OCI-LY7 (cell line): ENCODE results near the gene JAG2. TPM values are rescaled to one million over a fixed set of nuclear protein-coding genes. Genes with fewer than 3 reads are reported as not detected.

Source experiments
- BruUV-seq: library from RNA; stranded (reverse); fragments of 400-500 nt; replicated peaks from 2 replicates; lab custom pipeline; 2021; lab: Mats Ljungman, UMichigan
- CTCF ChIA-PET: fragments of 300-600 bp; sonication (Branson Sonifier 250); formaldehyde crosslinking; loops from one replicate; lab custom pipeline; 2022; ENCODE audit warnings: antibody characterized with exemption; ENCODE audit not compliant: unreplicated experiment; lab: Charles Lee
- POLR2A ChIA-PET: fragments of 300-600 bp; sonication (Branson Sonifier 250); formaldehyde crosslinking; loops from one replicate; lab custom pipeline; 2022; ENCODE audit warnings: antibody characterized with exemption; lab: Charles Lee
- DNase-seq: peaks from one replicate; pipeline ENCODE4 v3.0.0-alpha.2; 2015; ENCODE audit warnings: low spot score
- H2AFZ ChIP-seq: fragments of 200-600 bp; sonication (generic), shearing (Covaris generic); 2 replicates; pipeline ENCODE4 v1.6.1; 2014; ENCODE audit warnings: mild to moderate bottlenecking, antibody characterized with exemption, low read length, moderate library complexity
- H3K27ac ChIP-seq: fragments of 200-600 bp; sonication (generic); 2 replicates; pipeline ENCODE4 v1.5.1; 2014; ENCODE audit warnings: mixed run types, low read depth, mild to moderate bottlenecking, moderate library complexity, low read length, inconsistent platforms; ENCODE audit not compliant: poor library complexity, severe bottlenecking
- H3K36me3 ChIP-seq: fragments of 200-600 bp; sonication (generic); 2 replicates; pipeline ENCODE4 v1.6.1; 2014; ENCODE audit warnings: mild to moderate bottlenecking, antibody characterized with exemption, low read length, moderate library complexity, mixed read lengths; ENCODE audit not compliant: insufficient read depth
- H3K4me1 ChIP-seq: fragments of 200-600 bp; sonication (generic); 2 replicates; pipeline ENCODE4 v1.5.1; 2014; ENCODE audit warnings: mild to moderate bottlenecking, low read length; ENCODE audit not compliant: insufficient read depth, poor library complexity, severe bottlenecking
- H3K4me2 ChIP-seq: fragments of 200-600 bp; sonication (generic); 2 replicates; pipeline ENCODE4 v1.6.1; 2014; ENCODE audit warnings: mild to moderate bottlenecking, low read length
- H3K4me3 ChIP-seq: fragments of 200-600 bp; sonication (generic); 2 replicates; pipeline ENCODE4 v1.5.1; 2014; ENCODE audit warnings: mild to moderate bottlenecking, low read depth, low read length; ENCODE audit not compliant: poor library complexity, severe bottlenecking
- H3K79me2 ChIP-seq: fragments of 200-600 bp; sonication (generic); 2 replicates; pipeline ENCODE4 v1.6.1; 2016; ENCODE audit warnings: low read depth, mild to moderate bottlenecking, low read length, moderate library complexity, mixed read lengths; ENCODE audit not compliant: insufficient read depth
- H3K9me2 ChIP-seq: fragments of 200-600 bp; sonication (generic); 2 replicates; pipeline ENCODE4 v1.6.1; 2016; ENCODE audit warnings: mild to moderate bottlenecking, low read length, mixed read lengths; ENCODE audit not compliant: insufficient read depth
- H3K9me3 ChIP-seq: fragments of 200-600 bp; sonication (generic); 2 replicates; pipeline ENCODE4 v1.6.1; 2014; ENCODE audit warnings: mild to moderate bottlenecking, mixed run types, low read length, mixed read lengths
- H4K20me1 ChIP-seq: fragments of 200-600 bp; sonication (generic); 2 replicates; pipeline ENCODE4 v1.6.1; 2014; ENCODE audit warnings: mild to moderate bottlenecking, antibody characterized with exemption, low read length, moderate library complexity, mixed read lengths; ENCODE audit not compliant: insufficient read depth
- CTCF ChIP-seq: fragments of 200-600 bp; sonication (generic); conservative IDR thresholded peaks from 2 replicates; pipeline ENCODE4 v1.5.1; 2014; ENCODE audit warnings: mild to moderate bottlenecking, antibody characterized with exemption, low read length, moderate library complexity, mixed read lengths
- EZH2phosphoT487 ChIP-seq: fragments of 200-600 bp; sonication (generic); IDR thresholded peaks from 2 replicates; pipeline ENCODE4 v1.6.1; 2018; ENCODE audit warnings: low read depth, borderline replicate concordance, mild to moderate bottlenecking, mixed run types, antibody characterized with exemption, low read length, moderate library complexity, mixed read lengths
- intact Hi-C: fragments of 100-400 bp; cut with micrococcal nuclease; formaldehyde crosslinking; loops from one replicate; pipeline ENCODE4 v1.10.0; 2022; ENCODE audit not compliant: unreplicated experiment
- total RNA-seq, 2 experiments: library from RNA; depleted of rRNA in 1 of 2; stranded (reverse); fragments of >200 nt in 1 of 2; shearing (Covaris generic) in 1 of 2; gene quantifications; 2 replicates each; pipeline ENCODE4 v1.2.3, GENCODE V29; 2014 to 2022

Gene JAG2
- total RNA-seq, 2 experiments from 2014 or later, result 5.0 to 6.0 TPM

GRCh38 chr14:105177082-105177481, 8.5 kb upstream of the JAG2 start:
- CTCF ChIA-PET, result no interaction called here
- Histone ChIP-seq H3K27ac (no peak overlapping the region), H3K9me3 (no peaks in the 10 kb centered on the region), H3K4me1 (peaks cover 52% of the 10 kb centered on the region), H2AFZ (no peak overlapping the region), H4K20me1 (no peaks in the 10 kb centered on the region), H3K9me2 (no peaks in the 10 kb centered on the region), H3K36me3 (no peaks in the 10 kb centered on the region), H3K4me3 (no peak overlapping the region), H3K4me2 (peak overlapping the region; percentile 76; the same call in 1 of the 2 replicates), H3K79me2 (no peaks in the 10 kb centered on the region)
- TF ChIP-seq CTCF (no peak), EZH2phosphoT487 (no peak)
- no TSS peak for BruUV-seq
- POLR2A ChIA-PET, result interaction anchor here (0.5 kb wide), 1 partner anchor 114 kb away, joined by 3 read pairs; no protein-coding TSS in a partner anchor
- no peak for DNase-seq
- intact Hi-C loops, result loop anchor here (5.0 kb wide), 1 partner anchor 515 kb away; no protein-coding TSS in a partner anchor

GRCh38 chr14:105176513-105176912, 7.9 kb upstream of the JAG2 start:
- CTCF ChIA-PET, result interaction anchor here (0.8 to 1.0 kb wide), 2 partner anchors 86 to 90 kb away, joined by 3 read pairs; no protein-coding TSS in a partner anchor
- DNase-seq, result no peak

More at GRCh38 chr14:105176513-105176912, 7.9 kb upstream of the JAG2 start:
- no peak for TF ChIP-seq EZH2phosphoT487
- no peak for TF ChIP-seq CTCF
- H2AFZ ChIP-seq, result no peak overlapping the region
- POLR2A ChIA-PET, result interaction anchor here (0.5 to 0.9 kb wide), 3 partner anchors 18 to 519 kb away, joined by 3 to 4 read pairs (median 4); no protein-coding TSS in a partner anchor
- no peaks in the 10 kb centered on the region for H3K9me3 ChIP-seq
- H3K27ac ChIP-seq, result peak overlapping the region; percentile 79
- H3K4me1 ChIP-seq, result peaks cover 54% of the 10 kb centered on the region
- peak overlapping the region; percentile 76 for H3K4me2 ChIP-seq
- no peaks in the 10 kb centered on the region for H3K79me2 ChIP-seq
- no peaks in the 10 kb centered on the region for H3K36me3 ChIP-seq
- no TSS peak for BruUV-seq
- intact Hi-C loops, result loop anchor here (5.0 kb wide), 1 partner anchor 514 kb away; no protein-coding TSS in a partner anchor
- no peaks in the 10 kb centered on the region for H4K20me1 ChIP-seq
- peak overlapping the region; percentile 54 for H3K4me3 ChIP-seq
- H3K9me2 ChIP-seq, result no peaks in the 10 kb centered on the region
